Thoracic aorta (tissue), 2 donors: Measurements from ENCODE around the gene ABHD15. TPM values are rescaled to one million over a fixed set of nuclear protein-coding genes. Genes with fewer than 3 reads are reported as not detected.

Source experiments
- ATAC-seq: fragments of 150-250 bp; one replicate; pipeline ENCODE4 v1.8.0; 2017; ENCODE audit warnings: low read depth; ENCODE audit not compliant: insufficient number of reproducible peaks, low FRiP score
- DNase-seq: peaks from one replicate; pipeline ENCODE4 v3.0.0-alpha.2; 2020; ENCODE audit warnings: low spot score
- H3K27ac ChIP-seq, 2 donors: fragments of 200-600 bp; sonication (generic); 1 replicate in 1 of 2; 2 replicates in 1 of 2; pipeline ENCODE4 v1.5.1; 2016; ENCODE audit warnings: mild to moderate bottlenecking in 2 of 2, moderate library complexity in 2 of 2
- H3K27me3 ChIP-seq: fragments of 200-600 bp; sonication (generic); replicated peaks from 2 replicates; pipeline ENCODE4 v1.6.0; 2016; ENCODE audit warnings: mild to moderate bottlenecking; ENCODE audit not compliant: insufficient read depth
- H3K36me3 ChIP-seq: fragments of 200-600 bp; sonication (generic); one replicate; pipeline ENCODE4 v1.5.1; 2016
- H3K4me1 ChIP-seq, 2 donors: fragments of 200-600 bp; sonication (generic); 1 replicate in 1 of 2; 2 replicates in 1 of 2; pipeline versions ENCODE4 v1.5.1 to v1.6.0; 2016; ENCODE audit warnings: low read depth in 2 of 2, mild to moderate bottlenecking in 1 of 2; ENCODE audit not compliant: control insufficient read depth in 1 of 2
- H3K4me3 ChIP-seq: fragments of 200-600 bp; sonication (generic); 2 replicates; pipeline ENCODE4 v1.5.1; 2016; ENCODE audit warnings: mild to moderate bottlenecking
- H3K9me3 ChIP-seq: fragments of 200-600 bp; sonication (generic); 2 replicates; pipeline ENCODE4 v1.5.1; 2016
- CTCF ChIP-seq: fragments of 200-600 bp; sonication (generic); IDR thresholded peaks from one replicate; pipeline ENCODE4 v1.5.1; 2019; ENCODE audit warnings: antibody characterized with exemption
- total RNA-seq, 2 donors: library from RNA; depleted of rRNA; stranded (reverse); fragments of >200 nt; gene quantifications; one replicate each; pipeline versions ENCODE4 v1.1.0 to v1.2.3, GENCODE V29; 2016

ABHD15 gene
- total RNA-seq, 2 donors from 2014 or later, result 11.3 to 24.0 TPM

GRCh38 chr17:29582772-29583171 lies 15.9 kb upstream of the ABHD15 start:
- H3K9me3 ChIP-seq, result no peaks in the 10 kb centered on the region
- H3K27ac ChIP-seq, result no peak overlapping the region
- H3K4me1 ChIP-seq, result peaks cover 0 to 35% of the 10 kb centered on the region in 2 donors
- peaks cover 5% of the 10 kb centered on the region for H3K36me3 ChIP-seq
- no peaks in the 10 kb centered on the region for H3K27me3 ChIP-seq
- DNase-seq (no peak), ATAC-seq (no peak)
- TF ChIP-seq CTCF, result no peak
- H3K4me3 ChIP-seq, result no peak overlapping the region

GRCh38 chr17:29582254-29582765 lies 15.5 kb upstream of the ABHD15 start:
- peaks cover 5% of the 10 kb centered on the region for H3K36me3 ChIP-seq
- no peak overlapping the region for H3K4me3 ChIP-seq
- H3K4me1 ChIP-seq, result peaks cover 0 to 35% of the 10 kb centered on the region in 2 donors
- TF ChIP-seq CTCF, result no peak
- H3K27me3 ChIP-seq, result no peaks in the 10 kb centered on the region
- ATAC-seq (no peak), DNase-seq (no peak)
- H3K9me3 ChIP-seq, result no peaks in the 10 kb centered on the region
- H3K27ac ChIP-seq, result no peak overlapping the region

- peaks cover 5% of the 10 kb centered on the region for H3K36me3 ChIP-seq
- peaks cover 0 to 34% of the 10 kb centered on the region in 2 donors for H3K4me1 ChIP-seq
- H3K27me3 ChIP-seq, result no peaks in the 10 kb centered on the region
- no peak for TF ChIP-seq CTCF
- DNase-seq (no peak), ATAC-seq (no peak)
- H3K27ac ChIP-seq, result no peak overlapping the region
- H3K9me3 ChIP-seq, result no peaks in the 10 kb centered on the region
- H3K4me3 ChIP-seq, result no peak overlapping the region
Measured at GRCh38 chr17:29581583-29582253, 14.9 kb upstream of the ABHD15 start.

- Histone ChIP-seq H3K9me3 (no peaks in the 10 kb centered on the region), H3K27ac (no peak overlapping the region), H3K4me1 (peaks cover 0 to 25% of the 10 kb centered on the region in 2 donors), H3K27me3 (no peaks in the 10 kb centered on the region), H3K4me3 (no peak overlapping the region), H3K36me3 (peaks cover 20% of the 10 kb centered on the region)
- DNase-seq (no peak), ATAC-seq (peak; percentile 66)
- TF ChIP-seq CTCF, result peak; percentile 83
Measured at GRCh38 chr17:29579866-29580771, 13.3 kb upstream of the ABHD15 start.
